ENCODE data around the gene MARCHF4.

The MARCHF4 gene

DNA sequence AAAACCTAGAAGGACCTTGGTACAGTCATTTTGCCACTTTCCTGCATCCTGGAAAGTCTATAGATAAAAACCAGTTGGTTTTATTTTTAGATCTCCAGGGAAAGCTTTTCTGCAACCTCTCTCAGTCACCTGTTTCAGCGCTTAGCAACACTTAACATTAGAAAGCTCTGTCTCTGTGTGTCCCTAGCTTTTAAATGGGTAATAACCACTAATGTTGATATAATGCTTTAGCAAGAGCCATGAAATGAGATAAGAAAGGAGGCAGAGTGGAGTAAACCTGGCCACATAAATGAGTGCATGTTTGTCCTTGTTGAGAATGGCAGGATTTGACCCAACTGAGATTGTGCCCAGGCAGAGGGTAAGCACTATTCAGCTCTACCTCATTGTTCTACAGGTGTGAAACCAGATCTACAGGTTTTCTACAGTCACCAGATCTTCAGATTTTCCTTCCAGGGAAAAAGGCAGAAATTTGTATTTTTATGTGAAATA is 44.8 kb downstream of the MARCHF4 start:
- no peak for TF ChIP-seq ZNF24 (tag by site-specific recombination; IDR thresholded peaks at IDR 0.05)
- no peak for TF ChIP-seq FEZF1 (tag by site-specific recombination; IDR thresholded peaks at IDR 0.05)
- no peak for TF ChIP-seq ZNF555 (tag by site-specific recombination; conservative IDR thresholded peaks at IDR 0.05)
- no peak for TF ChIP-seq ZNF10 (tag by site-specific recombination; IDR thresholded peaks at IDR 0.05)
- TF ChIP-seq, protein P1, sequence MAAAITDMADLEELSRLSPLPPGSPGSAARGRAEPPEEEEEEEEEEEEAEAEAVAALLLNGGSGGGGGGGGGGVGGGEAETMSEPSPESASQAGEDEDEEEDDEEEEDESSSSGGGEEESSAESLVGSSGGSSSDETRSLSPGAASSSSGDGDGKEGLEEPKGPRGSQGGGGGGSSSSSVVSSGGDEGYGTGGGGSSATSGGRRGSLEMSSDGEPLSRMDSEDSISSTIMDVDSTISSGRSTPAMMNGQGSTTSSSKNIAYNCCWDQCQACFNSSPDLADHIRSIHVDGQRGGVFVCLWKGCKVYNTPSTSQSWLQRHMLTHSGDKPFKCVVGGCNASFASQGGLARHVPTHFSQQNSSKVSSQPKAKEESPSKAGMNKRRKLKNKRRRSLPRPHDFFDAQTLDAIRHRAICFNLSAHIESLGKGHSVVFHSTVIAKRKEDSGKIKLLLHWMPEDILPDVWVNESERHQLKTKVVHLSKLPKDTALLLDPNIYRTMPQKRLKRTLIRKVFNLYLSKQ (tag by site-specific recombination; IDR thresholded peaks at IDR 0.05; ENCODE audit: borderline replicate concordance): no peak
- TF ChIP-seq, protein P2, sequence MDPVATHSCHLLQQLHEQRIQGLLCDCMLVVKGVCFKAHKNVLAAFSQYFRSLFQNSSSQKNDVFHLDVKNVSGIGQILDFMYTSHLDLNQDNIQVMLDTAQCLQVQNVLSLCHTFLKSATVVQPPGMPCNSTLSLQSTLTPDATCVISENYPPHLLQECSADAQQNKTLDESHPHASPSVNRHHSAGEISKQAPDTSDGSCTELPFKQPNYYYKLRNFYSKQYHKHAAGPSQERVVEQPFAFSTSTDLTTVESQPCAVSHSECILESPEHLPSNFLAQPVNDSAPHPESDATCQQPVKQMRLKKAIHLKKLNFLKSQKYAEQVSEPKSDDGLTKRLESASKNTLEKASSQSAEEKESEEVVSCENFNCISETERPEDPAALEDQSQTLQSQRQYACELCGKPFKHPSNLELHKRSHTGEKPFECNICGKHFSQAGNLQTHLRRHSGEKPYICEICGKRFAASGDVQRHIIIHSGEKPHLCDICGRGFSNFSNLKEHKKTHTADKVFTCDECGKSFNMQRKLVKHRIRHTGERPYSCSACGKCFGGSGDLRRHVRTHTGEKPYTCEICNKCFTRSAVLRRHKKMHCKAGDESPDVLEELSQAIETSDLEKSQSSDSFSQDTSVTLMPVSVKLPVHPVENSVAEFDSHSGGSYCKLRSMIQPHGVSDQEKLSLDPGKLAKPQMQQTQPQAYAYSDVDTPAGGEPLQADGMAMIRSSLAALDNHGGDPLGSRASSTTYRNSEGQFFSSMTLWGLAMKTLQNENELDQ (tag by site-specific recombination; IDR thresholded peaks at IDR 0.05; ENCODE audit: low read depth): no peak
- TF ChIP-seq ZNF274 (IDR thresholded peaks at IDR 0.05; ENCODE audit: low read length): no peak
- TF ChIP-seq ZNF274 (tag by site-specific recombination; IDR thresholded peaks at IDR 0.05; ENCODE audit: borderline replicate concordance): no peak
- no peak for TF ChIP-seq ZNF391 (tag by site-specific recombination; IDR thresholded peaks at IDR 0.05; ENCODE audit: borderline replicate concordance, low read depth)
- no peak for TF ChIP-seq ZNF544 (tag by site-specific recombination; IDR thresholded peaks at IDR 0.05)
- TF ChIP-seq SETDB1 (IDR thresholded peaks at IDR 0.05; ENCODE audit: insufficient read length, low read length): no peak
- no peak for TF ChIP-seq ZSCAN30 (tag by site-specific recombination; IDR thresholded peaks at IDR 0.05)
- no peak for TF ChIP-seq ZFP41 (tag by site-specific recombination; IDR thresholded peaks at IDR 0.05; ENCODE audit: borderline replicate concordance)
- TF ChIP-seq ZNF529 (tag by site-specific recombination; IDR thresholded peaks at IDR 0.05; ENCODE audit: insufficient replicate concordance): no peak
- TF ChIP-seq, protein P3, sequence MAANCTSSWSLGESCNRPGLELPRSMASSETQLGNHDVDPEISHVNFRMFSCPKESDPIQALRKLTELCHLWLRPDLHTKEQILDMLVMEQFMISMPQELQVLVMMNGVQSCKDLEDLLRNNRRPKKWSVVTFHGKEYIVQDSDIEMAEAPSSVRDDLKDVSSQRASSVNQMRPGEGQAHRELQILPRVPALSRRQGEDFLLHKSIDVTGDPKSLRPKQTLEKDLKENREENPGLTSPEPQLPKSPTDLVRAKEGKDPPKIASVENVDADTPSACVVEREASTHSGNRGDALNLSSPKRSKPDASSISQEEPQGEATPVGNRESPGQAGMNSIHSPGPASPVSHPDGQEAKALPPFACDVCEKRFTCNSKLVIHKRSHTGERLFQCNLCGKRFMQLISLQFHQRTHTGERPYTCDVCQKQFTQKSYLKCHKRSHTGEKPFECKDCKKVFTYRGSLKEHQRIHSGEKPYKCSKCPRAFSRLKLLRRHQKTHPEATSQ (tag by site-specific recombination; IDR thresholded peaks at IDR 0.05): no peak
- TF ChIP-seq MZF1 (tag by site-specific recombination; IDR thresholded peaks at IDR 0.05; ENCODE audit: borderline replicate concordance): no peak
- ChIA-PET CTCF (interaction anchor here (0.6 to 1.1 kb wide), 4 partner anchors 19 to 153 kb away, joined by 3 to 4 read pairs (median 3); no protein-coding TSS in a partner anchor), POLR2A (interaction anchor here (0.7 kb wide), 1 partner anchor 179 kb away, joined by 3 read pairs; no protein-coding TSS in a partner anchor)
- no peaks in the 10 kb centered on the region for H3K36me3 ChIP-seq (ENCODE audit: control insufficient read depth in 2 of 2, insufficient read depth in 1 of 2, low read length in 2 of 2)
- H3K4me3 ChIP-seq (ENCODE audit: low read depth, low read length): no peak overlapping the region
- no peaks in the 10 kb centered on the region for H3K4me1 ChIP-seq (ENCODE audit: control insufficient read depth, insufficient read depth, low read length)
- H3K9me3 ChIP-seq (ENCODE audit: control insufficient read depth, insufficient read depth, low read depth, low read length): no peaks in the 10 kb centered on the region
- H3K27ac ChIP-seq (ENCODE audit: extremely low read depth, low read depth, low read length): no peak overlapping the region
